H1 (cell line): ENCODE measurements around the gene P4HA1. TPM values are rescaled to one million over a fixed set of nuclear protein-coding genes. Genes with fewer than 3 reads are reported as not detected.

ENCODE experiments used
- CTCF ChIA-PET: fragments of 300-600 bp; sonication (Branson Sonifier 250); formaldehyde crosslinking; loops from one replicate; lab custom pipeline; 2021; ENCODE audit not compliant: partially characterized antibody; lab: Charles Lee
- POLR2A ChIA-PET: fragments of 300-600 bp; sonication (Branson Sonifier 250); formaldehyde crosslinking; loops from one replicate; lab custom pipeline; 2021; ENCODE audit warnings: inconsistent platforms; ENCODE audit not compliant: partially characterized antibody; lab: Charles Lee
- DNase-seq, 2 experiments: peaks; one replicate each; pipeline versions ENCODE4 v3.0.0 to v3.0.0-alpha.2; 2010 to 2022; ENCODE audit warnings: low spot score in 2 of 2, low read depth in 1 of 2, mixed read lengths in 1 of 2
- FAIRE-seq: peaks from 2 replicates; lab custom pipeline; 2011; peaks lifted over from hg19 to GRCh38; lab: Jason Lieb, UNC
- H2AFZ ChIP-seq: 2 replicates; pipeline ENCODE4 v1.8.1; 2012; ENCODE audit warnings: low read length, inconsistent platforms
- H2AK5ac ChIP-seq: 2 replicates; pipeline ENCODE4 v1.6.1; 2013; ENCODE audit warnings: low read depth, low read length
- H2BK120ac ChIP-seq: replicated peaks from 2 replicates; pipeline ENCODE3; 2013; ENCODE audit warnings: low read depth, low read length, inconsistent platforms
- H2BK12ac ChIP-seq: 2 replicates; pipeline ENCODE4 v1.6.1; 2013; ENCODE audit warnings: low read depth, low read length
- H2BK15ac ChIP-seq: 2 replicates; pipeline ENCODE4 v1.6.1; 2013; ENCODE audit warnings: low read length
- H2BK20ac ChIP-seq: 2 replicates; pipeline ENCODE4 v1.6.1; 2013; ENCODE audit warnings: low read length
- H2BK5ac ChIP-seq: 2 replicates; pipeline ENCODE4 v1.6.1; 2013; ENCODE audit warnings: low read depth, low read length
- H3K14ac ChIP-seq: 2 replicates; pipeline ENCODE4 v1.6.1; 2013; ENCODE audit warnings: inconsistent platforms; ENCODE audit not compliant: insufficient read length
- H3K18ac ChIP-seq: 2 replicates; pipeline ENCODE4 v1.6.1; 2013; ENCODE audit warnings: low read length; ENCODE audit errors: extremely low read depth
- H3K23ac ChIP-seq: 2 replicates; pipeline ENCODE4 v1.6.1; 2013; ENCODE audit warnings: inconsistent platforms; ENCODE audit not compliant: insufficient read length
- H3K23me2 ChIP-seq: 2 replicates; pipeline ENCODE4 v1.6.1; 2013; ENCODE audit warnings: low read depth, low read length
- H3K27ac ChIP-seq: 2 replicates; pipeline ENCODE4 v1.6.1; 2011; ENCODE audit warnings: low read depth, low read length, inconsistent platforms
- H3K27me3 ChIP-seq, 4 experiments: replicated peaks in 1 of 4; 1 replicate in 1 of 4; 2 replicates in 3 of 4; pipeline versions ENCODE4 v1.6.1 to v1.8.1; 2011 to 2013; ENCODE audit warnings: low read length in 3 of 4, mild to moderate bottlenecking in 3 of 4, inconsistent platforms in 2 of 4, mixed read lengths in 2 of 4, moderate library complexity in 1 of 4; ENCODE audit not compliant: control insufficient read depth in 3 of 4, insufficient read depth in 3 of 4; ENCODE audit errors: extremely low read depth in 1 of 4
- H3K36me3 ChIP-seq, 4 experiments: 2 replicates each; pipeline versions ENCODE4 v1.6.1 to v1.8.1; 2011 to 2013; ENCODE audit warnings: mild to moderate bottlenecking in 4 of 4, low read length in 3 of 4, moderate library complexity in 2 of 4, control low read depth in 1 of 4, inconsistent platforms in 1 of 4; ENCODE audit not compliant: insufficient read depth in 4 of 4, control insufficient read depth in 2 of 4
- H3K4ac ChIP-seq: replicated peaks from 2 replicates; pipeline ENCODE3; 2013; ENCODE audit warnings: low read length, low read depth, mixed read lengths, inconsistent platforms; ENCODE audit not compliant: insufficient read length
- H3K4me1 ChIP-seq, 4 experiments: replicated peaks in 1 of 4; 1 replicate in 1 of 4; 2 replicates in 3 of 4; pipeline versions ENCODE4 v1.6.1 to v1.8.1; 2011 to 2013; ENCODE audit warnings: low read length in 3 of 4, inconsistent platforms in 2 of 4, mixed read lengths in 1 of 4; ENCODE audit not compliant: insufficient read depth in 4 of 4, control insufficient read depth in 3 of 4
- H3K4me2 ChIP-seq, 2 experiments: 2 replicates each; pipeline versions ENCODE4 v1.6.1 to v1.8.1; 2011 to 2013; ENCODE audit warnings: low read depth in 2 of 2, low read length in 2 of 2, control low read depth in 1 of 2, inconsistent platforms in 1 of 2, mild to moderate bottlenecking in 1 of 2; ENCODE audit not compliant: insufficient read depth in 1 of 2
- H3K4me3 ChIP-seq, 4 experiments: fragments of 200-600, 300-600 bp in 1 of 4; sonication (generic), shearing (Covaris generic), sonication (Bioruptor Twin) in 1 of 4; 2 replicates each; pipeline versions ENCODE4 v1.5.1 to v1.8.1; 2011 to 2016; ENCODE audit warnings: low read length in 4 of 4, low read depth in 3 of 4, control low read depth in 2 of 4, inconsistent platforms in 2 of 4, mild to moderate bottlenecking in 2 of 4, mixed read lengths in 1 of 4, moderate library complexity in 1 of 4; ENCODE audit not compliant: insufficient read depth in 2 of 4; ENCODE audit errors: extremely low read depth in 1 of 4
- H3K56ac ChIP-seq: replicated peaks from 2 replicates; pipeline ENCODE3; 2013; ENCODE audit warnings: low read depth, mild to moderate bottlenecking, mixed read lengths, low read length, inconsistent platforms; ENCODE audit not compliant: insufficient read length
- H3K79me1 ChIP-seq: 2 replicates; pipeline ENCODE4 v1.6.1; 2013; ENCODE audit warnings: low read depth, low read length, control low read depth
- H3K79me2 ChIP-seq, 2 experiments: 2 replicates each; pipeline versions ENCODE4 v1.6.1 to v1.8.1; 2012 to 2013; ENCODE audit warnings: low read length in 2 of 2, mild to moderate bottlenecking in 2 of 2, inconsistent platforms in 1 of 2; ENCODE audit not compliant: insufficient read depth in 2 of 2, control insufficient read depth in 1 of 2
- H3K9ac ChIP-seq, 4 experiments: replicated peaks in 1 of 4; 1 replicate in 1 of 4; 2 replicates in 3 of 4; pipeline versions ENCODE4 v1.6.1 to v1.8.1; 2011 to 2013; ENCODE audit warnings: low read depth in 3 of 4, low read length in 3 of 4, control low read depth in 2 of 4, mild to moderate bottlenecking in 2 of 4, moderate library complexity in 2 of 4, inconsistent platforms in 1 of 4; ENCODE audit errors: extremely low read depth in 1 of 4
- H3K9me3 ChIP-seq, 2 experiments: 2 replicates each; pipeline versions ENCODE4 v1.6.1 to v1.8.1; 2012 to 2013; ENCODE audit warnings: mild to moderate bottlenecking in 2 of 2, moderate library complexity in 2 of 2, control low read depth in 1 of 2, inconsistent platforms in 1 of 2, low read depth in 1 of 2, low read length in 1 of 2, mixed read lengths in 1 of 2; ENCODE audit not compliant: insufficient read depth in 2 of 2
- H4K20me1 ChIP-seq, 2 experiments: replicated peaks in 1 of 2; 2 replicates each; pipeline versions ENCODE3 to v1.8.1; 2011 to 2013; ENCODE audit warnings: inconsistent platforms in 2 of 2, low read length in 2 of 2, mild to moderate bottlenecking in 1 of 2; ENCODE audit not compliant: insufficient read depth in 2 of 2, control insufficient read depth in 1 of 2
- H4K5ac ChIP-seq: 2 replicates; pipeline ENCODE4 v1.6.1; 2013; ENCODE audit warnings: low read length, low read depth, mixed read lengths, inconsistent platforms; ENCODE audit not compliant: insufficient read length
- H4K8ac ChIP-seq: 2 replicates; pipeline ENCODE4 v1.8.0; 2013; ENCODE audit warnings: mild to moderate bottlenecking, moderate library complexity, low read length, inconsistent platforms; ENCODE audit not compliant: insufficient read depth; ENCODE audit errors: extremely low read depth
- H4K91ac ChIP-seq: replicated peaks from 2 replicates; pipeline ENCODE3; 2013; ENCODE audit warnings: low read length, mixed read lengths, inconsistent platforms; ENCODE audit not compliant: insufficient read length
- BRCA1 ChIP-seq: IDR thresholded peaks from 2 replicates; pipeline ENCODE4 v1.6.1; 2012; ENCODE audit warnings: low read depth, low read length, improper control_type of control experiment
- CBX8 ChIP-seq: fragments of 300-800, 300-1000 bp; sonication (generic); IDR thresholded peaks from 2 replicates; pipeline ENCODE4 v1.7.1; 2016; ENCODE audit warnings: low read depth, low read length, borderline replicate concordance
- HDAC2 ChIP-seq, 2 experiments: fragments of 300-600 bp in 1 of 2; sonication (generic) in 1 of 2; IDR thresholded peaks; 2 replicates each; pipeline ENCODE4 v1.6.1; 2011 to 2012; ENCODE audit warnings: low read depth in 2 of 2, low read length in 2 of 2, mild to moderate bottlenecking in 2 of 2, moderate library complexity in 2 of 2, borderline replicate concordance in 1 of 2, inconsistent platforms in 1 of 2
- HDAC6 ChIP-seq: IDR thresholded peaks from one replicate; pipeline ENCODE4 v1.7.1; 2012; ENCODE audit warnings: low read depth, mild to moderate bottlenecking, inconsistent platforms, low read length, moderate library complexity
- PHF8 ChIP-seq: fragments of 200-600 bp; sonication (generic); conservative IDR thresholded peaks from 2 replicates; pipeline ENCODE4 v1.7.1; 2012; ENCODE audit warnings: low read depth, mild to moderate bottlenecking, inconsistent platforms, low read length, moderate library complexity
- RAD21 ChIP-seq, 2 experiments: IDR thresholded peaks in 1 of 2; conservative IDR thresholded peaks in 1 of 2; 2 replicates each; pipeline ENCODE4 v1.6.1; 2011; ENCODE audit warnings: low read depth in 2 of 2, low read length in 2 of 2, improper control_type of control experiment in 1 of 2, inconsistent platforms in 1 of 2, mild to moderate bottlenecking in 1 of 2, moderate library complexity in 1 of 2
- TEAD4 ChIP-seq: IDR thresholded peaks from 2 replicates; pipeline ENCODE4 v1.6.1; 2012; ENCODE audit warnings: low read depth, low read length, inconsistent platforms, mixed read lengths
- YY1 ChIP-seq: IDR thresholded peaks from 2 replicates; pipeline ENCODE4 v1.6.1; 2011; ENCODE audit warnings: low read depth, mild to moderate bottlenecking, low read length
- WGBS, 2 experiments: shearing (Covaris generic) in 1 of 2; methylation state at CpG; one replicate each; pipeline versions ENCODE4 v1.1.6 to v1.1.7; 2013 to 2015; ENCODE audit warnings: low lambda C conversion rate in 2 of 2, mixed read lengths in 2 of 2, inconsistent platforms in 1 of 2, low coverage in 1 of 2, missing lambda C conversion rate in 1 of 2; ENCODE audit not compliant: insufficient replicate concordance in 2 of 2, insufficient coverage in 1 of 2, insufficient read length in 1 of 2; ENCODE audit errors: extremely low coverage in 1 of 2, missing lambda C conversion rate in 1 of 2; 5-methylcytosine and 5-hydroxymethylcytosine counted together
- polyA plus RNA-seq, 7 experiments: library from polyadenylated mRNA; depleted of rRNA in 3 of 7; stranded (reverse) in 5 of 7; unstranded in 2 of 7; fragments of >200 nt in 5 of 7; fragments of 200-250 nt in 2 of 7; gene quantifications; 1 replicate in 5 of 7; 2 replicates in 1 of 7; 4 replicates in 1 of 7; pipeline versions ENCODE4 v1.2.1 to v1.2.3, GENCODE V29; 2011 to 2013; ENCODE audit warnings: missing spikeins in 2 of 7, mixed read lengths in 2 of 7
- total RNA-seq: library from RNA; stranded (reverse); fragmentation: NEBNext Ultra II Directional; extraction: Animal tissue kit (Norgen Biotek cat#: 25700); gene quantifications from 2 replicates; pipeline ENCODE4 v1.2.1, GENCODE V29; 2021
- TF ChIP-seq, protein P1 (sequence below): IDR thresholded peaks from 2 replicates; pipeline ENCODE4 v1.6.1; 2012; ENCODE audit warnings: low read length, inconsistent platforms

The P4HA1 gene
- total and polyA plus RNA-seq, 2 of the 8 experiments (the other 6 are each of a cell fraction or from before 2014, with no cell fraction given) = 12.0 to 25.7 TPM

DNA sequence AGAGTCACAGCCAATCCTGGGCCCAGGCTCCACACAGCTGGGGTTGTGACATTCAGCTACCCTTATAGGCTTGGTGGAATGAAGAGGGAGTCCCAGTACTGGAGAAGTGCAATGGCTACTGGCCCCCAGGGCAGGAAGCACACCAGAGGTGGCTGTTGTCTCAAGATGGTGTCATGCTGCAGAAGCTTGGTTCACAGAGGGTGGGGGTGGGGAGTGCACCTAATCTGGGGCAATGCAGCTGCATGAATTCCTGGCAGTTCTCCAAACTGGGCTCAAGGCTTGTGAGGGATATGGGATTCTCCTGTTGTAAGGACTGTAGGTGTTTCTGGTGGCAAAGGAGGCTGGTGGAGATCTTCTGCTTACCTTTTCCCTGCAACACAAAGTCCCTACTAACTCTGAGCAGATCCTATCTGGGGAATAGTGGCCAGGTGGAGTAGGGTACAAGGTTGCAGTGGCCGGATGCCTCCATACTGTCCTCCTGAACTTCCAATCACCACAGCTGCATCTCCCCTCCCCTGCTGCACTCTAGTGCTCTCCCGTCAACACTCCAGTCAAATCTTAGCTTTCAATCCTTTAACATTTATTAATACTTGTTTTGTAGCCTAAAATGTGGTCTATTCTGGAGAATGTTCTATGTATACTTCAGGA, 114.7 kb downstream of the P4HA1 start:
- Histone ChIP-seq H3K27ac (no peak overlapping the region), H2BK12ac (0 out of 2 replicates have a peak overlapping the region, but pooled peaks have one; percentile 2), H3K4me2 (no peak overlapping the region), H3K18ac (no peak overlapping the region), H2AK5ac (no peak overlapping the region), H3K9me3 (0 out of 4 replicates have a peak, but pooled peaks cover 0 to 13% of the 10 kb centered on the region in 2 experiments), H2BK120ac (no peak overlapping the region), H3K4me1 (no peaks in the 10 kb centered on the region), H3K23me2 (peaks cover 3% of the 10 kb centered on the region; the same call in 1 of the 2 replicates), H3K79me2 (no peaks in the 10 kb centered on the region), H3K9ac (no peak overlapping the region), H2BK5ac (no peak overlapping the region), H4K5ac (no peak overlapping the region), H2BK20ac (no peak overlapping the region), H3K4ac (no peak overlapping the region), H2AFZ (no peak overlapping the region), H4K20me1 (no peaks in the 10 kb centered on the region), H3K36me3 (peaks cover 0 to 2% (median under 1%) of the 10 kb centered on the region in 4 experiments; a peak in 1 of 8 replicates), H3K27me3 (no peaks in the 10 kb centered on the region), H4K8ac (no peak overlapping the region), H3K14ac (no peak overlapping the region), H3K79me1 (no peaks in the 10 kb centered on the region), H3K4me3 (no peak overlapping the region), H2BK15ac (no peak overlapping the region), H4K91ac (no peak overlapping the region), H3K56ac (no peak overlapping the region), H3K23ac (no peak overlapping the region)
- ChIA-PET POLR2A (interaction anchor here (0.5 to 0.6 kb wide), 3 partner anchors 16 to 576 kb away, joined by 3 read pairs; no protein-coding TSS in a partner anchor), CTCF (interaction anchor here (0.6 to 1.8 kb wide), 3 partner anchors 9 to 618 kb away, joined by 3 to 6 read pairs (median 3); no protein-coding TSS in a partner anchor)
- FAIRE-seq = no peak
- DNase-seq = no peak
- 90% methylated on average over 2 of the region's 2 CpGs; no CpG with 5 or more reads in 1 of the 2 experiments for WGBS, 2 experiments
- TF ChIP-seq, protein P1, sequence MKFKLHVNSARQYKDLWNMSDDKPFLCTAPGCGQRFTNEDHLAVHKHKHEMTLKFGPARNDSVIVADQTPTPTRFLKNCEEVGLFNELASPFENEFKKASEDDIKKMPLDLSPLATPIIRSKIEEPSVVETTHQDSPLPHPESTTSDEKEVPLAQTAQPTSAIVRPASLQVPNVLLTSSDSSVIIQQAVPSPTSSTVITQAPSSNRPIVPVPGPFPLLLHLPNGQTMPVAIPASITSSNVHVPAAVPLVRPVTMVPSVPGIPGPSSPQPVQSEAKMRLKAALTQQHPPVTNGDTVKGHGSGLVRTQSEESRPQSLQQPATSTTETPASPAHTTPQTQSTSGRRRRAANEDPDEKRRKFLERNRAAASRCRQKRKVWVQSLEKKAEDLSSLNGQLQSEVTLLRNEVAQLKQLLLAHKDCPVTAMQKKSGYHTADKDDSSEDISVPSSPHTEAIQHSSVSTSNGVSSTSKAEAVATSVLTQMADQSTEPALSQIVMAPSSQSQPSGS = no peak
- TF ChIP-seq RAD21 (IDR thresholded peaks at IDR 0.05 in 1 of 2, conservative IDR thresholded peaks at IDR 0.05 in 1 of 2; ENCODE audit: low read depth in 2 of 2, low read length in 2 of 2) (no peak), BRCA1 (no peak), CBX8 (no peak), YY1 (no peak), HDAC2 (IDR thresholded peaks at IDR 0.05; ENCODE audit: borderline replicate concordance in 1 of 2, low read depth in 2 of 2, low read length in 2 of 2) (no peak), PHF8 (no peak), TEAD4 (no peak), HDAC6 (no peak)
